Lower leg skin (tissue), 4 donors: ENCODE results near the gene COL24A1. TPM values are rescaled to one million over a fixed set of nuclear protein-coding genes. Genes with fewer than 3 reads are reported as not detected.

ENCODE experiments used
- DNase-seq, 2 donors: peaks; one replicate each; pipeline ENCODE4 v3.0.0-alpha.2; 2019; ENCODE audit warnings: low spot score in 2 of 2
- H3K4me3 ChIP-seq: fragments of 200-600 bp; sonication (generic); 2 replicates; pipeline ENCODE4 v1.5.1; 2017; ENCODE audit warnings: mild to moderate bottlenecking, low read depth; ENCODE audit not compliant: poor library complexity, severe bottlenecking
- POLR2A ChIP-seq, 2 donors: fragments of 450-650 bp; IDR thresholded peaks; one replicate each; pipeline ENCODE4 v1.6.1; 2016 to 2017; ENCODE audit warnings: antibody characterized with exemption in 2 of 2, mild to moderate bottlenecking in 1 of 2, moderate library complexity in 1 of 2
- WGBS, 2 donors: methylation state at CpG; one replicate each; pipeline ENCODE4 v1.1.5; 2018; 5-methylcytosine and 5-hydroxymethylcytosine counted together
- intact Hi-C: fragments of 100-400 bp; cut with DNase I; formaldehyde crosslinking; loops from one replicate; pipeline ENCODE4 v1.15.0; 2023; ENCODE audit warnings: low total_unique reads
- total RNA-seq, 4 donors: library from RNA; depleted of rRNA; stranded (reverse); fragments of >200 nt; gene quantifications; one replicate each; pipeline ENCODE4 v1.1.0, GENCODE V29; 2016
- TF ChIP-seq, protein P1 (sequence below), 3 donors: fragments of 450-650 bp; IDR thresholded peaks; one replicate each; pipeline ENCODE4 v1.5.1; 2016; ENCODE audit warnings: antibody characterized with exemption in 3 of 3, mild to moderate bottlenecking in 3 of 3, moderate library complexity in 2 of 3

The COL24A1 gene
- total RNA-seq, 4 donors from 2014 or later, result 0.17 to 1.3 (median 0.80) TPM

- intact Hi-C loops, result no loop called here
- H3K4me3 ChIP-seq, result no peak overlapping the region
- WGBS, 2 donors, result 42 to 46% methylated on average over 3 of the region's 3 CpGs
- TF ChIP-seq, protein P1, sequence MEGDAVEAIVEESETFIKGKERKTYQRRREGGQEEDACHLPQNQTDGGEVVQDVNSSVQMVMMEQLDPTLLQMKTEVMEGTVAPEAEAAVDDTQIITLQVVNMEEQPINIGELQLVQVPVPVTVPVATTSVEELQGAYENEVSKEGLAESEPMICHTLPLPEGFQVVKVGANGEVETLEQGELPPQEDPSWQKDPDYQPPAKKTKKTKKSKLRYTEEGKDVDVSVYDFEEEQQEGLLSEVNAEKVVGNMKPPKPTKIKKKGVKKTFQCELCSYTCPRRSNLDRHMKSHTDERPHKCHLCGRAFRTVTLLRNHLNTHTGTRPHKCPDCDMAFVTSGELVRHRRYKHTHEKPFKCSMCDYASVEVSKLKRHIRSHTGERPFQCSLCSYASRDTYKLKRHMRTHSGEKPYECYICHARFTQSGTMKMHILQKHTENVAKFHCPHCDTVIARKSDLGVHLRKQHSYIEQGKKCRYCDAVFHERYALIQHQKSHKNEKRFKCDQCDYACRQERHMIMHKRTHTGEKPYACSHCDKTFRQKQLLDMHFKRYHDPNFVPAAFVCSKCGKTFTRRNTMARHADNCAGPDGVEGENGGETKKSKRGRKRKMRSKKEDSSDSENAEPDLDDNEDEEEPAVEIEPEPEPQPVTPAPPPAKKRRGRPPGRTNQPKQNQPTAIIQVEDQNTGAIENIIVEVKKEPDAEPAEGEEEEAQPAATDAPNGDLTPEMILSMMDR (IDR thresholded peaks at IDR 0.05), result no peak
- TF ChIP-seq POLR2A (IDR thresholded peaks at IDR 0.05), result no peak
- no peak for DNase-seq
These were observed 94.1 kb downstream of the COL24A1 start for GRCh38 chr1:86062453-86062852.

- 30 to 31% methylated on average over 2 of the region's 2 CpGs for WGBS, 2 donors
- no peak overlapping the region for H3K4me3 ChIP-seq
- intact Hi-C loops, result no loop called here
- TF ChIP-seq POLR2A (IDR thresholded peaks at IDR 0.05), result no peak
- TF ChIP-seq, protein P1 (IDR thresholded peaks at IDR 0.05), result no peak
- no peak for DNase-seq
These were observed 95.0 kb downstream of the COL24A1 start for GRCh38 chr1:86061551-86061990.

DNA sequence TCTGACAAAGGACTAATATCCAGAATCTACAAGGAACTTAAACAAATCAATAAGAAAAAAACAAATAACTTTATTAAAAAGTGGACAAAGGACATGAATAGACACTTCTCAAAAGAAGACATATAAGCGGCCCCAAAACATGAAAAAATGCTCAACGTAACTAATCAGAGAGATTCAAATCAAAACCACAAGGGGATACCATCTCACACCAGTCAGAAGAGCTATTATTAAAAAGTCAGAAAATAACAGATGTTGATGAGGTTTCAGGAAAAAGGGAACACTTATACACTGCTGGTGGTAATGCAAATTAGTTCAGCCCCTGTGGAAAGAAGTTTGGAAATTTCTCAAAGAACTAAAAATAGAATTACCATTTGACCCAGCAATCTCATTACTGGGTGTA lies 102.2 kb downstream of the COL24A1 start:
- no peak for TF ChIP-seq POLR2A (IDR thresholded peaks at IDR 0.05)
- TF ChIP-seq, protein P1 (IDR thresholded peaks at IDR 0.05), result no peak
- intact Hi-C loops, result no loop called here
- 90 to 95% methylated on average over 2 of the region's 2 CpGs for WGBS, 2 donors
- no peak overlapping the region for H3K4me3 ChIP-seq
- no peak for DNase-seq

DNA sequence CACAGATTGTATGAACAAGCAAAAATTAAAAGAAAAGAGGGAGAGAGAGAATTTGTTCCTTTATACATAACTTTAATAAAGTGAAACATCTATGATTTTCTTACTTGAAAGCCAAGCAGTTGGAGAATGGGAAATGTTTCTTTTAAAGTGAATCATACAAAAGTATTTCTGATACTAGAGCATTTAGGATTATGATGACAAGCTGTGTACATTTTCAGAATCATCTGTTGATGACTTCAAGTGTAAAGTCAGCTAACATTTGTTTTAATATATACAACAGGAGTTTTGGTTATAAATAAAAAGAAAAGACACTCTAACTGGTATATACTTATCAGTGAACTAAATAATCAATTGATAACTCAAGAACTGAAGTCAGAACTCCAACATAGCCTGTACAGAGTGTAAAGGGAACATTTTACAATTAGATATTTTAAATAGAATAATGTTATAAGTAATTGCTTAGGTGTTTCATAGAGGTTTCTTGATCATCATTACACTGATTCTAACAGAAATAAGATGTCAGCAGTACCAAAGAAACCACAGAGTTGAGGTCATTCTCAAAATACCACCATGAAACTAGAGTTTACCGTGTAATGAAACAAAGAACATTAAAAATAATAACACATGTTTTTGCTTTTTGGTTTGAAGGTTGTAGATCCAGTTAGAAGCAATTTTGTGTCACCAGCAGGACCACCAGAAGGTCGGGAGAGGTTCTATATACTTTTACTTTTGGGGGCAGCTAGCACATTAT lies 103.4 kb downstream of the COL24A1 start:
- DNase-seq, result no peak
- intact Hi-C loops, result no loop called here
- H3K4me3 ChIP-seq, result no peak overlapping the region
- WGBS, 2 donors, result 87 to 89% methylated on average over 2 of the region's 2 CpGs
- TF ChIP-seq, protein P1 (IDR thresholded peaks at IDR 0.05), result no peak
- TF ChIP-seq POLR2A (IDR thresholded peaks at IDR 0.05), result no peak

DNA sequence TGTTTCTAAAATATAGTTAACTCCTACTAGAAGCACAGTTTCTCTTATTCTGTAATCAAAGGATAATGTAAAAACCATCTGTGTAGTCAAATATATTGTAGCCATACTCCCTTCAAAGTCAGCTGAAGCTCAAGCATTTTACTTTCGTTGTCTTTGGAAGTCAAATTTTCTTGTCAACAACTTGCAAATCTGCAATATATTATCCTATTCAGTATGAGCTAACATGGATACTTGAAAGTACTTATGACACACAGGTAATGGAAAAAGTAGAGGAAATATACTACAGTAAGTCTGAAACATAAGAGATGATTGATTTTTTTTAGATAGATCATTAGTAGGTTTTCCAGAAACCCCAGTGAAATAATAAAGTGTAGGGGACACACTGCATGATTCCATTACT lies 121.5 kb downstream of the COL24A1 start:
- H3K4me3 ChIP-seq, result no peak overlapping the region
- intact Hi-C loops, result no loop called here
- DNase-seq, result no peak
- no peak for TF ChIP-seq POLR2A (IDR thresholded peaks at IDR 0.05)
- TF ChIP-seq, protein P1 (IDR thresholded peaks at IDR 0.05), result no peak
- 58 to 62% methylated on average over 1 of the region's 1 CpG for WGBS, 2 donors

DNA sequence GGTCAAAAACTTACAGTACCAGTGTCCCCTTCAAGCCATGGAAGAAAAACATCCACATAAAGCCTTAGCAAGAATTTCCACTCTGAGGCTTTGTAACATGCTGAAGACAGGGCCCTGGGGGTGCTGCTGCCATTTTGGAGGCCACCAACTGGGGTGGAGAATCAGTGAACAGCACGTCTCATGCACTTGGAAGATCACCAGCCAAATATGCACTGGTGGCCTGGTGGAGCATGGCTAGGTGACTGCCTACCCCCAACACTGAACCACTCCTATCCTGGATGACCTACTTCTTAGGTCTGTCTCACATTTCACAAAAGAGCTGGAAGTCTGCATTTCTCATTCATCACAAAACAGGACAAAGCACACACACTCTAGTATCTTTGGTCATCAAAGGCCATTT lies 126.4 kb downstream of the COL24A1 start:
- WGBS, 2 donors, result 50 to 85% methylated on average over 1 of the region's 1 CpG
- no peak overlapping the region for H3K4me3 ChIP-seq
- DNase-seq, result no peak
- TF ChIP-seq, protein P1 (IDR thresholded peaks at IDR 0.05), result no peak
- TF ChIP-seq POLR2A (IDR thresholded peaks at IDR 0.05), result no peak
- intact Hi-C loops, result no loop called here
